Measurements from ENCODE around the gene PLCB1.

The PLCB1 gene

DNA sequence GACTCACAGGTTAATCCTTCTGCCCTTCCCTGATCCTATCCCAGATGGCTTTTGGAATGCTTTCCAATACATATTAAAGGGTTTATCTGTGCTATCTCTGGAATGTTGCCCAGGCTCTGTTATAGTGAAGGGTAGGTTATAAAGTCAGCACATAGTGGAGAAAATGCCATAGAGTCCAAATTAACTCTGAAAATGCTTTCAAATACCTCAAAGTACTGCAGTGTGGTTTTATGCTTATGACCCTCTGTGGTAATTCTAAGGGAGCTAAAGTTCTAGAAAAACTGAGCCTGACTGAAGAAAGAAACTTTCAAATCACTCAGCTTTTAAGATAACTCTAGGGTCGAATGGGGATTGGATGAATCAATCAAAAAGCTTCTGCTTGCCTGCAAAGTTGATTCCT lies 159.8 kb downstream of the PLCB1 start:
- H3K27ac ChIP-seq (ENCODE audit: low read depth, low read length, poor library complexity, severe bottlenecking), result no peak overlapping the region
- no peaks in the 10 kb centered on the region for H3K9me3 ChIP-seq (ENCODE audit: low read length)
- H3K9ac ChIP-seq (ENCODE audit: low read length), result no peak overlapping the region
- TF ChIP-seq EZH2 (IDR thresholded peaks at IDR 0.05; ENCODE audit: borderline replicate concordance, low read length), result no peak
- TF ChIP-seq, protein P1, sequence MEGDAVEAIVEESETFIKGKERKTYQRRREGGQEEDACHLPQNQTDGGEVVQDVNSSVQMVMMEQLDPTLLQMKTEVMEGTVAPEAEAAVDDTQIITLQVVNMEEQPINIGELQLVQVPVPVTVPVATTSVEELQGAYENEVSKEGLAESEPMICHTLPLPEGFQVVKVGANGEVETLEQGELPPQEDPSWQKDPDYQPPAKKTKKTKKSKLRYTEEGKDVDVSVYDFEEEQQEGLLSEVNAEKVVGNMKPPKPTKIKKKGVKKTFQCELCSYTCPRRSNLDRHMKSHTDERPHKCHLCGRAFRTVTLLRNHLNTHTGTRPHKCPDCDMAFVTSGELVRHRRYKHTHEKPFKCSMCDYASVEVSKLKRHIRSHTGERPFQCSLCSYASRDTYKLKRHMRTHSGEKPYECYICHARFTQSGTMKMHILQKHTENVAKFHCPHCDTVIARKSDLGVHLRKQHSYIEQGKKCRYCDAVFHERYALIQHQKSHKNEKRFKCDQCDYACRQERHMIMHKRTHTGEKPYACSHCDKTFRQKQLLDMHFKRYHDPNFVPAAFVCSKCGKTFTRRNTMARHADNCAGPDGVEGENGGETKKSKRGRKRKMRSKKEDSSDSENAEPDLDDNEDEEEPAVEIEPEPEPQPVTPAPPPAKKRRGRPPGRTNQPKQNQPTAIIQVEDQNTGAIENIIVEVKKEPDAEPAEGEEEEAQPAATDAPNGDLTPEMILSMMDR (IDR thresholded peaks at IDR 0.05; ENCODE audit: low read length), result no peak
- H3K4me2 ChIP-seq (ENCODE audit: low read length), result no peak overlapping the region
- no peaks in the 10 kb centered on the region for H3F3A ChIP-seq (ENCODE audit: insufficient read depth, low read length)
- no peak overlapping the region for H3K4me3 ChIP-seq (ENCODE audit: low read depth, low read length, poor library complexity, severe bottlenecking)
- no peaks in the 10 kb centered on the region for H3K27me3 ChIP-seq (ENCODE audit: insufficient read depth, low read length)
- H3K4me1 ChIP-seq (ENCODE audit: insufficient read depth, low read length, severe bottlenecking), result no peaks in the 10 kb centered on the region
- no peaks in the 10 kb centered on the region for H3K36me3 ChIP-seq (ENCODE audit: insufficient read depth, low read length)
- no peaks in the 10 kb centered on the region for H3K79me2 ChIP-seq (ENCODE audit: insufficient read depth, low read length)
- no peak overlapping the region for H2AFZ ChIP-seq (ENCODE audit: low read length)
- no peaks in the 10 kb centered on the region for H3K9me2 ChIP-seq (ENCODE audit: low read depth, low read length)
- no peaks in the 10 kb centered on the region for H4K20me1 ChIP-seq (ENCODE audit: insufficient read depth, low read length)

DNA sequence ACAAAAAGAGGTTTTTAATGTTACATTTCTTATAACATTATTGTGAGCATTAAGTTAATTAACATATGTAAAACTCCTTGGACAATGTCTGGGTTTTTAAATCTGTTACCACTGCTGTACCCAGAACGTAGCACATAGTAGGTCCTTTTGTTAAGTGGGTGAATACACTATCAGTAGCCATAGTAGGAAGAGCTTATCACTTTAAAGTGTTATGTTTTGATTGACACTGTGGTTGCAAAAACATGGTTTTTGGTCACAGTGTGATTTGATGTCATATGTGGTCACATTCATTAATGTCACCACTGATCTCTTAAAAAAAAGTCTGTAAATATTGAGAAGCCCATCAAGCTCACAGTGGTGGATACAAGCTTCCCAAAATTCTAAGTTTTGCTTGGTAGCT lies 160.7 kb downstream of the PLCB1 start:
- no peak overlapping the region for H3K4me3 ChIP-seq (ENCODE audit: low read depth, low read length, poor library complexity, severe bottlenecking)
- H3K4me2 ChIP-seq (ENCODE audit: low read length), result no peak overlapping the region
- H4K20me1 ChIP-seq (ENCODE audit: insufficient read depth, low read length), result no peaks in the 10 kb centered on the region
- H3K27ac ChIP-seq (ENCODE audit: low read depth, low read length, poor library complexity, severe bottlenecking), result no peak overlapping the region
- H3K9me3 ChIP-seq (ENCODE audit: low read length), result no peaks in the 10 kb centered on the region
- H3K79me2 ChIP-seq (ENCODE audit: insufficient read depth, low read length), result no peaks in the 10 kb centered on the region
- no peak overlapping the region for H2AFZ ChIP-seq (ENCODE audit: low read length)
- H3K9ac ChIP-seq (ENCODE audit: low read length), result no peak overlapping the region
- H3K27me3 ChIP-seq (ENCODE audit: insufficient read depth, low read length), result no peaks in the 10 kb centered on the region
- TF ChIP-seq, protein P1 (IDR thresholded peaks at IDR 0.05; ENCODE audit: low read length), result no peak
- no peak for TF ChIP-seq EZH2 (IDR thresholded peaks at IDR 0.05; ENCODE audit: borderline replicate concordance, low read length)
- H3K9me2 ChIP-seq (ENCODE audit: low read depth, low read length), result no peaks in the 10 kb centered on the region
- H3F3A ChIP-seq (ENCODE audit: insufficient read depth, low read length), result no peaks in the 10 kb centered on the region
- H3K4me1 ChIP-seq (ENCODE audit: insufficient read depth, low read length, severe bottlenecking), result no peaks in the 10 kb centered on the region
- H3K36me3 ChIP-seq (ENCODE audit: insufficient read depth, low read length), result no peaks in the 10 kb centered on the region

- H2AFZ ChIP-seq (ENCODE audit: low read length), result no peak overlapping the region
- H3K27ac ChIP-seq (ENCODE audit: low read depth, low read length, poor library complexity, severe bottlenecking), result no peak overlapping the region
- no peak overlapping the region for H3K9ac ChIP-seq (ENCODE audit: low read length)
- H3K4me2 ChIP-seq (ENCODE audit: low read length), result no peak overlapping the region
- no peaks in the 10 kb centered on the region for H3F3A ChIP-seq (ENCODE audit: insufficient read depth, low read length)
- H3K27me3 ChIP-seq (ENCODE audit: insufficient read depth, low read length), result no peaks in the 10 kb centered on the region
- no peaks in the 10 kb centered on the region for H3K4me1 ChIP-seq (ENCODE audit: insufficient read depth, low read length, severe bottlenecking)
- H3K9me2 ChIP-seq (ENCODE audit: low read depth, low read length), result no peaks in the 10 kb centered on the region
- TF ChIP-seq, protein P1 (IDR thresholded peaks at IDR 0.05; ENCODE audit: low read length), result no peak
- TF ChIP-seq EZH2 (IDR thresholded peaks at IDR 0.05; ENCODE audit: borderline replicate concordance, low read length), result no peak
- no peak overlapping the region for H3K4me3 ChIP-seq (ENCODE audit: low read depth, low read length, poor library complexity, severe bottlenecking)
- H3K9me3 ChIP-seq (ENCODE audit: low read length), result no peaks in the 10 kb centered on the region
- no peaks in the 10 kb centered on the region for H4K20me1 ChIP-seq (ENCODE audit: insufficient read depth, low read length)
- no peaks in the 10 kb centered on the region for H3K36me3 ChIP-seq (ENCODE audit: insufficient read depth, low read length)
- H3K79me2 ChIP-seq (ENCODE audit: insufficient read depth, low read length), result no peaks in the 10 kb centered on the region
These were observed 161.7 kb downstream of the PLCB1 start for GRCh38 chr20:8293750-8294149.
